Heart left ventricle (tissue), 16 donors: ENCODE data around the gene MCTP1. TPM values are rescaled to one million over a fixed set of nuclear protein-coding genes. Genes with fewer than 3 reads are reported as not detected.
A peak's percentile ranks its signal among the peaks of the same experiment; 100 is the strongest.

Source experiments
- ATAC-seq, 4 donors: fragments of 200-7000 bp; cut with Tn5 transposase; one replicate each; pipeline ENCODE4 v1.9.1; 2020 to 2022; ENCODE audit warnings: moderate library complexity in 4 of 4, mild to moderate bottlenecking in 3 of 4, moderate number of reproducible peaks in 1 of 4
- DNase-seq, 5 donors: peaks; one replicate each; pipeline ENCODE4 v3.0.0-alpha.2; 2020
- H3K27ac ChIP-seq, 12 donors: fragments of 200-600 bp; sonication (generic) in 4 of 12; one replicate each; pipeline versions ENCODE4 v1.5.0 to v1.8.0; 2016 to 2022; ENCODE audit warnings: mild to moderate bottlenecking in 2 of 12
- H3K27me3 ChIP-seq, 9 donors: fragments of 200-600 bp; sonication (generic) in 2 of 9; one replicate each; pipeline versions ENCODE4 v1.5.1 to v1.8.0; 2016 to 2022; ENCODE audit warnings: mild to moderate bottlenecking in 3 of 9
- H3K36me3 ChIP-seq, 9 donors: fragments of 200-600 bp; sonication (generic) in 2 of 9; one replicate each; pipeline versions ENCODE4 v1.5.0 to v1.8.0; 2018 to 2022; ENCODE audit warnings: mild to moderate bottlenecking in 2 of 9
- H3K4me1 ChIP-seq, 12 donors: fragments of 200-600 bp; sonication (generic) in 4 of 12; one replicate each; pipeline versions ENCODE4 v1.5.0 to v1.8.0; 2016 to 2022; ENCODE audit warnings: mild to moderate bottlenecking in 3 of 12
- H3K4me3 ChIP-seq, 12 donors: fragments of 200-600 bp; sonication (generic) in 4 of 12; one replicate each; pipeline versions ENCODE4 v1.5.0 to v1.8.0; 2017 to 2022; ENCODE audit warnings: mild to moderate bottlenecking in 9 of 12, moderate library complexity in 4 of 12
- H3K9me3 ChIP-seq, 12 donors: fragments of 200-600 bp; sonication (generic) in 4 of 12; one replicate each; pipeline versions ENCODE4 v1.5.0 to v1.8.0; 2016 to 2022; ENCODE audit warnings: mild to moderate bottlenecking in 1 of 12
- CTCF ChIP-seq, 12 donors: fragments of 200-600 bp; sonication (generic) in 4 of 12; IDR thresholded peaks; one replicate each; pipeline versions ENCODE4 v1.5.0 to v1.8.0; 2018 to 2022; ENCODE audit warnings: antibody characterized with exemption in 12 of 12, mild to moderate bottlenecking in 5 of 12
- POLR2A ChIP-seq, 2 donors: fragments of 450-650 bp; IDR thresholded peaks; one replicate each; pipeline ENCODE4 v1.6.1; 2017; ENCODE audit warnings: antibody characterized with exemption in 2 of 2, mild to moderate bottlenecking in 2 of 2, moderate library complexity in 2 of 2
- WGBS, 4 donors: extraction: QIAGEN DNeasy Blood & Tissue Kit in 2 of 4; methylation state at CpG; one replicate each; pipeline versions ENCODE4 v1.1.5 to v1.1.7; 2013 to 2018; 5-methylcytosine and 5-hydroxymethylcytosine counted together
- intact Hi-C, 10 donors: fragments of 100-400 bp; cut with DNase I; formaldehyde crosslinking; loops; one replicate each; pipeline versions ENCODE4 v1.11.1 to v1.14.2; 2022
- polyA plus RNA-seq, 2 donors: library from polyadenylated mRNA; stranded (reverse); fragments of 200-250 nt; gene quantifications; one replicate each; pipeline ENCODE4 v1.2.3, GENCODE V29; 2013
- total RNA-seq, 9 donors: library from RNA; depleted of rRNA in 2 of 9; stranded (reverse); fragments of >200 nt in 2 of 9; fragmentation: NEBNext Ultra II Directional in 3 of 9; extraction: Animal tissue kit (Norgen Biotek cat#: 25700) in 3 of 9; gene quantifications; one replicate each; pipeline versions ENCODE4 v1.1.0 to v1.2.4, GENCODE V29; 2016 to 2023
- donor health status: ischemic (EF 13 %, LVEDD 7.1; RV severe dilation, severe dysfunction).
- donor health status: healthy with polysubstance abuse.
- donor health status: DM: no; HTN: yes; CAD: no.
- donor health status: DM: no; HTN: no; CAD: no.
- donor health status: ischemic (EF 25% LVEDD 6.9; RV normal size, moderate dysfunction).
- donor health status: ischemic (EF 25% LVEDD 5.7; RV mildly dilated, moderate dysfunction).
- donor health status: healthy.
- donor health status: DM: yes; HTN: yes; CAD: no.
- donor health status: ischemic (EF 35%, LVEDD 5.7; RV mildly dilated, moderate dysfunction).
- donor health status: nonischemic (EF 11% LVEDD 7.7; RV severe dilation, severe dysfunction).
- donor health status: DM: yes; HTN: yes; CAD: no.
- donor health status: PGD.
- donor health status: ischemic (EF 29% LVEDD 5.4; RV normal size, mild dysfunction).
- donor health status: nonischemic (EF 23%, LVEDD 6.1; RV moderate dilation, normal function).

Gene MCTP1
- total and polyA plus RNA-seq, 11 donors, result 0.91 to 28.4 (median 6.1) TPM

- TF ChIP-seq CTCF (IDR thresholded peaks at IDR 0.05), result no peak
- no peak for TF ChIP-seq POLR2A (IDR thresholded peaks at IDR 0.05)
- DNase-seq (no peak), ATAC-seq (no peak)
- Histone ChIP-seq H3K27me3 (no peaks in the 10 kb centered on the region), H3K4me3 (no peak overlapping the region), H3K36me3 (no peaks in the 10 kb centered on the region), H3K4me1 (no peaks in the 10 kb centered on the region), H3K9me3 (peaks cover 0 to 14% (median 0%) of the 10 kb centered on the region in 12 donors), H3K27ac (no peak overlapping the region)
- intact Hi-C loops, result no loop called here
- WGBS, 4 donors, result 86 to 92% (median 90%) methylated on average over 2 of the region's 2 CpGs
Observed at GRCh38 chr5:95191330-95191729, 93.6 kb downstream of the MCTP1 start.

GRCh38 chr5:95184924-95185323, 100.0 kb downstream of the MCTP1 start:
- ATAC-seq, result no peak
- H3K36me3 ChIP-seq, result no peaks in the 10 kb centered on the region
- peaks cover 0 to 14% (median 0%) of the 10 kb centered on the region in 12 donors for H3K9me3 ChIP-seq
- intact Hi-C loops, result no loop called here
- DNase-seq, result no peak
- WGBS, 4 donors, result 84 to 86% (median 86%) methylated on average over 4 of the region's 4 CpGs
- TF ChIP-seq POLR2A (IDR thresholded peaks at IDR 0.05) (no peak), CTCF (IDR thresholded peaks at IDR 0.05) (no peak)
- no peaks in the 10 kb centered on the region for H3K27me3 ChIP-seq
- H3K27ac ChIP-seq, result no peak overlapping the region
- H3K4me1 ChIP-seq, result no peaks in the 10 kb centered on the region
- H3K4me3 ChIP-seq, result no peak overlapping the region

GRCh38 chr5:95181644-95182043, 103.2 kb downstream of the MCTP1 start:
- ATAC-seq (no peak), DNase-seq (no peak)
- H3K27me3 ChIP-seq, result no peaks in the 10 kb centered on the region
- no peaks in the 10 kb centered on the region for H3K36me3 ChIP-seq
- 70 to 86% (median 82%) methylated on average over 3 of the region's 3 CpGs for WGBS, 4 donors
- TF ChIP-seq POLR2A (IDR thresholded peaks at IDR 0.05) (no peak), CTCF (IDR thresholded peaks at IDR 0.05) (no peak)
- H3K27ac ChIP-seq, result no peak overlapping the region
- no peak overlapping the region for H3K4me3 ChIP-seq
- peaks cover 0 to 14% (median 0%) of the 10 kb centered on the region in 12 donors for H3K9me3 ChIP-seq
- H3K4me1 ChIP-seq, result no peaks in the 10 kb centered on the region
- intact Hi-C loops, result no loop called here

- Histone ChIP-seq H3K9me3 (peaks cover 0 to 14% (median 0%) of the 10 kb centered on the region in 12 donors), H3K4me3 (no peak overlapping the region), H3K4me1 (no peaks in the 10 kb centered on the region), H3K36me3 (no peaks in the 10 kb centered on the region), H3K27ac (no peak overlapping the region), H3K27me3 (no peaks in the 10 kb centered on the region)
- intact Hi-C loops, result no loop called here
- no peak for DNase-seq
- ATAC-seq, result no peak
- no peak for TF ChIP-seq POLR2A (IDR thresholded peaks at IDR 0.05)
- TF ChIP-seq CTCF (IDR thresholded peaks at IDR 0.05), result peak in 2 of 12 donors; percentile 13 to 22
- 26 to 49% (median 40%) methylated on average over 4 of the region's 4 CpGs for WGBS, 4 donors
Observed at GRCh38 chr5:95178046-95178651, 106.7 kb downstream of the MCTP1 start.
